SK-N-SH treated with all-trans-retinoic acid at 6 μM for 48 hours (cell line): Measurements from ENCODE around the gene KRTAP5-3.

Experiments used
- ATAC-seq: fragments of 200-7000 bp; cut with Tn5 transposase; 3 replicates; pipeline ENCODE4 v1.9.1; 2020; ENCODE audit warnings: mild to moderate bottlenecking, moderate library complexity
- ARNTL ChIP-seq: fragments of 450-650 bp; formaldehyde crosslinking; IDR thresholded peaks from 2 replicates; pipeline ENCODE4 v1.5.0; 2020; ENCODE audit warnings: low read depth, mild to moderate bottlenecking, moderate library complexity, borderline replicate concordance
- BACH2 ChIP-seq: fragments of 250-450 bp; sonication (Bioruptor Pico); IDR thresholded peaks from 2 replicates; pipeline ENCODE4 v1.9.0; 2021; ENCODE audit warnings: mild to moderate bottlenecking, borderline replicate concordance
- CSDC2 ChIP-seq: fragments of 250-450 bp; sonication (Bioruptor Pico); IDR thresholded peaks from 2 replicates; pipeline ENCODE4 v1.5.0; 2020; ENCODE audit warnings: mild to moderate bottlenecking, moderate library complexity
- ESRRG ChIP-seq: fragments of 250-450 bp; sonication (Bioruptor Pico); IDR thresholded peaks from 2 replicates; pipeline ENCODE4 v1.6.1; 2021; ENCODE audit warnings: mild to moderate bottlenecking
- ISL1 ChIP-seq: fragments of 250-450 bp; sonication (Bioruptor Pico); IDR thresholded peaks from 2 replicates; pipeline ENCODE4 v2.1.2; 2022; ENCODE audit warnings: mild to moderate bottlenecking, moderate library complexity
- OSR1 ChIP-seq: fragments of 250-450 bp; sonication (Bioruptor Pico); IDR thresholded peaks from 2 replicates; pipeline ENCODE4 v1.8.0; 2022; ENCODE audit warnings: moderate library complexity, mild to moderate bottlenecking, inconsistent platforms
- PATZ1 ChIP-seq: fragments of 250-450 bp; sonication (Bioruptor Pico); IDR thresholded peaks from 2 replicates; pipeline ENCODE4 v1.8.0; 2020; ENCODE audit warnings: mild to moderate bottlenecking, moderate library complexity, borderline replicate concordance
- PPARA ChIP-seq: fragments of 250-450 bp; sonication (Bioruptor Pico); IDR thresholded peaks from 2 replicates; pipeline ENCODE4 v1.5.0; 2020; ENCODE audit warnings: mild to moderate bottlenecking, borderline replicate concordance
- RARB ChIP-seq: fragments of 250-450 bp; sonication (Bioruptor Pico); IDR thresholded peaks from 2 replicates; pipeline ENCODE4 v1.8.0; 2021; ENCODE audit warnings: mild to moderate bottlenecking, moderate library complexity
- SNAI2 ChIP-seq: fragments of 250-450 bp; sonication (Bioruptor Pico); IDR thresholded peaks from 2 replicates; pipeline ENCODE4 v1.5.0; 2020; ENCODE audit warnings: mild to moderate bottlenecking, moderate library complexity
- TCF4 ChIP-seq: fragments of 250-450 bp; sonication (Bioruptor Pico); IDR thresholded peaks from 2 replicates; pipeline ENCODE4 v1.8.0; 2021; ENCODE audit warnings: mild to moderate bottlenecking, moderate library complexity, borderline replicate concordance
- TOX ChIP-seq: fragments of 250-450 bp; sonication (Bioruptor Pico); IDR thresholded peaks from 2 replicates; pipeline ENCODE4 v1.8.0; 2021; ENCODE audit warnings: mild to moderate bottlenecking, moderate library complexity, borderline replicate concordance
- ZC3H10 ChIP-seq: fragments of 250-450 bp; sonication (Bioruptor Pico); IDR thresholded peaks from 2 replicates; pipeline ENCODE4 v1.5.1; 2021; ENCODE audit warnings: mild to moderate bottlenecking, moderate library complexity
- ZFP3 ChIP-seq: fragments of 250-450 bp; sonication (Bioruptor Pico); IDR thresholded peaks from 2 replicates; pipeline ENCODE4 v1.5.0; 2020; ENCODE audit warnings: mild to moderate bottlenecking, moderate library complexity
- ZFP30 ChIP-seq: fragments of 450-650 bp; formaldehyde crosslinking; IDR thresholded peaks from 2 replicates; pipeline ENCODE4 v1.5.0; 2022; ENCODE audit warnings: mild to moderate bottlenecking, moderate library complexity
- ZNF565 ChIP-seq: fragments of 450-650 bp; formaldehyde crosslinking; conservative IDR thresholded peaks from 2 replicates; pipeline ENCODE4 v1.5.0; 2020; ENCODE audit warnings: low read depth, mild to moderate bottlenecking, moderate library complexity
- ZNF70 ChIP-seq: fragments of 450-650 bp; formaldehyde crosslinking; IDR thresholded peaks from 2 replicates; pipeline ENCODE4 v1.5.0; 2020; ENCODE audit warnings: mild to moderate bottlenecking, moderate library complexity
- TF ChIP-seq, protein P1 (sequence below): fragments of 250-450 bp; sonication (Bioruptor Pico); IDR thresholded peaks from 2 replicates; pipeline ENCODE4 v1.5.0; 2020; ENCODE audit warnings: mild to moderate bottlenecking, moderate library complexity

Gene KRTAP5-3

DNA sequence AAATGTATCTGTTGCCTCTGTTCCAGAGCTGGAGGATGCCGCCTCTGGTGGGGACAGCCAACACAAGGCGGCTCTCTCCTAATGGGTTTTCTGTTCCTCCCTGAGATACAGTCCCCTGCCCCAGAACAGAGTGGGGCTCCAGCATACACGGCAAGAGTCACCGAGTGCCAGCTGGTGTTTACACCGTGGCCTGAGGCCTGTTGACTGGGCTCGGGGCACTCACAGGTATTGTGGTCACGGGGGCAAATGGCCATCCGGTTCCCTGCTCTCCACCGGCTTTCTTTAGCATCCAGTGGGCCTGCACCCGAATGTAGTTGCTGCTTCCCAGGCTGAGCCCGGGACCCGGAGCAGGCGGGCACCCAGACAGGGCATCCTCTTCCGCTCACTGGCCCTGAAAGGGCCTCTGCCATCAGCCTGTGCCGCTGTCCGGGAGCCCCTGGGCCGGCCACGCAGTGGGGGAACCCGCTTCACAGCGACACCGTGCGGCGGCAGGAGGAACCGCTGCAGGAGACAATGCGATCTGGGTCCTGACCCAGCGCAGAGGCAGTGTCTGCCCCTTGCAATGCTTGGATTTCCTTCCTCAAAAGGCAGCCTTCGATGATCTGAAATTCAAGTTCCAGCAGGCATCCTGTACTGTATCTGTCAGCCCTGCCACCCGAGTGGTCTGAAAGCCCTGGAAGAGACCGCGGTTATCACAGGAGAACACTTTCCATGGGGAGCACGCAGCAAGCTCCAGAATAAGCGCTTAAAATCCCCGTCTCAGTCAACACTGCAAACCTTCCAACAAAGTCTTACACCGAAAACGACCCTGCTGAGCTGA lies 20.5 kb upstream of the KRTAP5-3 start:
- peak; percentile 98 for ATAC-seq

DNA sequence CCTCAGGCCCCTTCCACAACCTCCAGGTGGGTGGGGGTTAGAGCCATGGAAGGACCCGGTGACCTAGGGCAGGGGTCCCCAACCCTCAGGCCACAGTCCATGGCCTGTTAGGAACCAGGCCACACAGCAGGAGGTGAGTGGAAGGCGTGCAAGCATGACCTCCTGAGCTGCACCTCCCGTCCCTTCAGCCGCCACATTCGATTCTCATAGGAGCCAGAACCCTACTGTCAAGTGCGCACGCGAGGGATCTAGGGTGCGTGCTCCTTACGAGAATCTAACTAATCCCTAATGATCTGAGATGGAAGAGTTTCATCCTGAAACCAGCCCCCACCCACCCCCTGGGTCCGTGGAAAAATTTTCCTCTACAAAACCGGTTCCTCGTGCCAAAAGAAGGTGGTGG lies 17.3 kb upstream of the KRTAP5-3 start:
- no peak for ATAC-seq
- TF ChIP-seq PPARA (CRISPR knock-in tag) (no peak), TOX (CRISPR knock-in tag) (no peak), ARNTL (CRISPR knock-in tag) (no peak), ISL1 (CRISPR knock-in tag) (no peak), BACH2 (CRISPR knock-in tag) (no peak), CSDC2 (CRISPR knock-in tag) (no peak), ESRRG (no peak), ZC3H10 (CRISPR knock-in tag) (no peak)

More for the DNA sequence above, 20.5 kb upstream of the KRTAP5-3 start:
- TF ChIP-seq ZFP3 (CRISPR knock-in tag) (no peak), ZC3H10 (CRISPR knock-in tag) (no peak), BACH2 (CRISPR knock-in tag) (no peak), CSDC2 (CRISPR knock-in tag) (no peak), ZNF565 (CRISPR knock-in tag) (no peak), TCF4 (CRISPR knock-in tag) (no peak), OSR1 (no peak), PPARA (CRISPR knock-in tag) (no peak), SNAI2 (CRISPR knock-in tag) (no peak)

DNA sequence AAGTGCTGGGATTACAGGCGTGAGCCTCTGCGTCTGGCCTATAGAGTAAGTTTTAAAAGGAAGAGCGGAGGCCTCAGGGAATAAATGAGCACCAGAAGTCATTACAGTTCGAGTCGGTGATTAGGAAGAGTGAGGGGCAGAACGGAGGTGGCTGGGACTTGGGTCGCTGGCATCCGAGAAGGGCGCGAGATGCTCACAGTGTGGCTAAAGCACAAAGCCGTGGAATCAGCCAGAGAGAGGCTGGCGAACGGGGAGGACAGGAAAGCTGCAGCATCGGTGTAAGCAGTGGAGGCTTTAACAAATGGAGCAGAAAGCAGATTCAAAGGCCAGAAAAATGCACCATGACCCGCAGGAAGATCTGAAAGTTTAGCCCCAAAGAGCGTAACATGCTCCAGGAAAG lies 16.4 kb upstream of the KRTAP5-3 start:
- TF ChIP-seq PPARA (CRISPR knock-in tag) (no peak), ZFP3 (CRISPR knock-in tag) (no peak), ZC3H10 (CRISPR knock-in tag) (no peak), TCF4 (CRISPR knock-in tag) (no peak), ISL1 (CRISPR knock-in tag) (no peak), ARNTL (CRISPR knock-in tag) (no peak)
- no peak for ATAC-seq

DNA sequence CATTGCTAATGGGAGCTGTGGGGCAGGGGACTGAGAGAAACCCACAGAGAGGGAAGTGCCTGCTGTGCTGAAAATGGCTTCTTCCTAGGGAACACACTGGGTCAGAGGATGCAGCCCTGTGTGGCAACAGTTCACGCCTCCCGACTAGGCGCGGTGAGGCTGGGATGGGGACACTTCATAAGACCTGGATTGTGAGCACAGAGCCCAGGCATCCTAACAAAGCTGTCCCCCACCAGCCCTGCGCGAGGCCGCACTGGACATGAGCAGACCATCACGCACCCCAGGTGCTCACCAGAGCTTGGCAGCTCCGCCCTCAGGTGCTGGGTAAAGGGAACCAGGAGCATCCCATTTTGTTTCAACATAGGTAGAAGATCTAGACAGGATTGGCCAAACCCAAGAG lies 15.5 kb upstream of the KRTAP5-3 start:
- TF ChIP-seq, protein P1, sequence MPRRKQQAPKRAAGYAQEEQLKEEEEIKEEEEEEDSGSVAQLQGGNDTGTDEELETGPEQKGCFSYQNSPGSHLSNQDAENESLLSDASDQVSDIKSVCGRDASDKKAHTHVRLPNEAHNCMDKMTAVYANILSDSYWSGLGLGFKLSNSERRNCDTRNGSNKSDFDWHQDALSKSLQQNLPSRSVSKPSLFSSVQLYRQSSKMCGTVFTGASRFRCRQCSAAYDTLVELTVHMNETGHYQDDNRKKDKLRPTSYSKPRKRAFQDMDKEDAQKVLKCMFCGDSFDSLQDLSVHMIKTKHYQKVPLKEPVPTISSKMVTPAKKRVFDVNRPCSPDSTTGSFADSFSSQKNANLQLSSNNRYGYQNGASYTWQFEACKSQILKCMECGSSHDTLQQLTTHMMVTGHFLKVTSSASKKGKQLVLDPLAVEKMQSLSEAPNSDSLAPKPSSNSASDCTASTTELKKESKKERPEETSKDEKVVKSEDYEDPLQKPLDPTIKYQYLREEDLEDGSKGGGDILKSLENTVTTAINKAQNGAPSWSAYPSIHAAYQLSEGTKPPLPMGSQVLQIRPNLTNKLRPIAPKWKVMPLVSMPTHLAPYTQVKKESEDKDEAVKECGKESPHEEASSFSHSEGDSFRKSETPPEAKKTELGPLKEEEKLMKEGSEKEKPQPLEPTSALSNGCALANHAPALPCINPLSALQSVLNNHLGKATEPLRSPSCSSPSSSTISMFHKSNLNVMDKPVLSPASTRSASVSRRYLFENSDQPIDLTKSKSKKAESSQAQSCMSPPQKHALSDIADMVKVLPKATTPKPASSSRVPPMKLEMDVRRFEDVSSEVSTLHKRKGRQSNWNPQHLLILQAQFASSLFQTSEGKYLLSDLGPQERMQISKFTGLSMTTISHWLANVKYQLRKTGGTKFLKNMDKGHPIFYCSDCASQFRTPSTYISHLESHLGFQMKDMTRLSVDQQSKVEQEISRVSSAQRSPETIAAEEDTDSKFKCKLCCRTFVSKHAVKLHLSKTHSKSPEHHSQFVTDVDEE (CRISPR knock-in tag): no peak
- TF ChIP-seq TOX (CRISPR knock-in tag): no peak
- TF ChIP-seq, all 23 proteins: peak for 0
- ATAC-seq: no peak

DNA sequence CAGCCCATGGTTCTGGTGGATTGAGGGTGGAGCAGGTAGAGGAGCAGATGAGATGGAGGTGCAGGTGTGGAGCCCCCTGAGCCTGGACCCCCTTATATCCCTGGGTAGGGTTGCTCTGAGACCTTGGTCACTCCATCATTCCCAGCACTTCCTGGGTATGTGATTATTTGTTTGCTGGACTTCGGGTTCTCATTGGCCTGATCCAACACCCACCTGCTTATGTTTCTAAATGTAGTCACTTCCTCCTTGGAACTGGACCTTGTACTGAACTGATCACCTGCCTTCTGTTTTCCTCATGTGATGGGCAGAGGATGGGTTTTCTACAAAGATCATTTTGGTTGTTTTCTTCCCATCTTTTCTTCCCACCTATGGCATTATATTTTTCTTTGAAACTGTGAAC lies 13.8 kb upstream of the KRTAP5-3 start, which contains the start of gene KRTAP5-4:
TSS of gene KRTAP5-4 (minus strand) at position 53 of the 400 bp plus-strand sequence. CDS start at position 8, 45 bp downstream.
- no peak for ATAC-seq
- TF ChIP-seq PATZ1 (CRISPR knock-in tag) (no peak), ZFP3 (CRISPR knock-in tag) (no peak), CSDC2 (CRISPR knock-in tag) (no peak), ZFP30 (CRISPR knock-in tag) (no peak), ZNF70 (CRISPR knock-in tag) (no peak), RARB (CRISPR knock-in tag) (no peak)

GRCh38 chr11:1619449-1619848 lies 11.2 kb upstream of the KRTAP5-3 start:
- TF ChIP-seq ZNF565 (CRISPR knock-in tag) (no peak), TCF4 (CRISPR knock-in tag) (no peak), BACH2 (CRISPR knock-in tag) (no peak)
- TF ChIP-seq, protein P1 (CRISPR knock-in tag): no peak
- ATAC-seq: no peak
